ES-I3 (cell line): Measurements from ENCODE around the gene GLYAT.

Source experiments
- H3K36me3 ChIP-seq: 2 replicates; pipeline ENCODE4 v1.6.1; 2013; ENCODE audit warnings: mild to moderate bottlenecking, low read length, control low read depth, moderate library complexity; ENCODE audit not compliant: insufficient read depth
- H3K4me1 ChIP-seq: 2 replicates; pipeline ENCODE4 v1.6.1; 2013; ENCODE audit warnings: mild to moderate bottlenecking, control low read depth, low read length; ENCODE audit not compliant: insufficient read depth
- H3K9ac ChIP-seq: 2 replicates; pipeline ENCODE4 v1.6.1; 2013; ENCODE audit warnings: low read depth, mild to moderate bottlenecking, low read length, moderate library complexity
- H3K9me3 ChIP-seq: 2 replicates; pipeline ENCODE4 v1.6.1; 2013; ENCODE audit warnings: mild to moderate bottlenecking, low read length, moderate library complexity; ENCODE audit not compliant: control insufficient read depth, insufficient read depth

Gene GLYAT

DNA sequence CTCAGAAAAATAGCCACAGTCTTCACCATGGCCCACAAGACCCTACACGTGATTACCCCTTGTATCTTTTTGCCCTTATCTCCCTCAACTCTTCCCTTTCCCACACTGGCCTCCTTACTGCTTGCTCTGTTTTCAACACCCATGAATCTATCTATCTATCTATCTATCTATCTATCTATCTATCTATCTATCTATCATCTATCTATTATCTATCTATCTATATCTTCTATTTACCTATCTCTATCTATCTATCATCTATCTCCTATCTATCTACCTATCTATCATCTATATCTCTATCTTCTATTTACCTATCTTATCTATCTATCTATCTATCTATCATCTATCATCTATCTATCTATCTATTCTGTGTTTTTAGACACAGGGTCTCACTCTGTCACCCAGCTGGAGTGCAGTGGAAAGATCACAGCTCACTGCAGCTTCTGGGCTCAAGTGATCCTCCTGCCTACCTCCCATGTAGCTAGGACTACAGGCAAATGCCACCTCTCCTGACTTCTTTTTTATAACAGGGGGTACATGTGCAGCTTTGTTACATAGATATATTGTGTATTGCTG lies 55.1 kb downstream of the GLYAT start:
- Histone ChIP-seq H3K9me3 (peaks cover 5% of the 10 kb centered on the region; the same call in 1 of the 2 replicates), H3K36me3 (no peaks in the 10 kb centered on the region), H3K4me1 (no peaks in the 10 kb centered on the region)

DNA sequence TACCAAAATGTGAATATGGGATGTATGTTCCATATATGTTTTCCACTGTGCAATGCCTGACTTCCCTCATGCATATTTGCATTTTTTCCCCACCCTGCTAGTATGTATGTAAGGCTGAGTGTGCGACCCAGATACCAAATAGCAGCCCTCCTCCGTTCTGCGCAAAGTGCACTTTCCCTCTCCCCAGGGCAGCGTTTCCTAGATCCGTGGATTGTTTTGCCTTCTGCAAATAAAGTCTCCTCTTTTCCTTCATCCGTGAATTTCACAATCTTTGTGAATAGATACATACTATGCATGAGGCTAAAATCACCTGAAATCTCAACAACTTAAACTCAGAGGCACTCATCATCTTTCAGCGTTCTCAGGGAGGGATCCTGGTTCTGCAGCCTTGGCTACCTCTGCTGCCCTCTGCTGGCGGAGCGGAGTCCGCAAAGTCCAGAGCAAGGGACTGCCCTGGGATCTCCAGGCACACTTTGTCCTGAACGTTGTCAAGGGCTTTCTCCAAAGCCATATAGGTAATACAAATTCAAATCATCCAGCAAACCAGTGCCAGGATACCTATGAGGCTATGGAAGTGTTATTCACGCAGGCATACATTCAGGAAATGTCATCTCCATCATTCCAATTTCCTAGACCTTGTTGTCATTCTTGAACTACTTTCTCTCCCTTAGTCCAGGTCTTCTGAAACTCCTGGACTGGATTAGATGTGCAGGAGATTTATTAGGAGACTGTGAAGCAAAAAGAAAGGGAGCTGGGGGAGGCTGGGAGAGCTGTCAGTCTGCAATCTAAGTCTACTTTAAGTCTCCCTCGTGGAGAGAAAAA lies 56.2 kb downstream of the GLYAT start:
- no peaks in the 10 kb centered on the region for H3K4me1 ChIP-seq
- no peak overlapping the region for H3K9ac ChIP-seq
- peaks cover 5% of the 10 kb centered on the region; the same call in 1 of the 2 replicates for H3K9me3 ChIP-seq

More for the DNA sequence above, 55.1 kb downstream of the GLYAT start:
- H3K9ac ChIP-seq, result no peak overlapping the region

DNA sequence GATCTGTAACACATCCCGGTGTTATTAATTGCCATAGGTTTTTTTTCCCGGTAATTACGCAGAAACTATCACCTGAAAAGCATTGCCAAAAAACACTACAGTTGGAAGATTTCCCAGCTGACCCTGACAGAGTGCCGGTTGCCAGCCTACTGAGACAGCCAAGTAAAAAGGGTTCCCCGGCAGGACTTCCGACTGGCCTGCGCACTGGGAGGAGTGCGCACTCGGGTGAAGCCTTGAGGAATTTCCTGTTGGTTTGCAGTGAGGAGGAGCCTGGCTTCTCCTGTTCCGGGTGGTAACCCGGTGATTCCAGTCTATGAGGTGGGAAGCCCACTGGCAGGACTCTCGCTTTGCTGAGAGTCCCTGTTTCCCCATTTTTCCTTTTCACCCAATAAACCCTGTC lies 57.1 kb downstream of the GLYAT start:
- no peaks in the 10 kb centered on the region for H3K9me3 ChIP-seq
- H3K36me3 ChIP-seq, result no peaks in the 10 kb centered on the region
- H3K4me1 ChIP-seq, result no peaks in the 10 kb centered on the region
- no peak overlapping the region for H3K9ac ChIP-seq

More for the DNA sequence above, 56.2 kb downstream of the GLYAT start:
- no peaks in the 10 kb centered on the region for H3K36me3 ChIP-seq

DNA sequence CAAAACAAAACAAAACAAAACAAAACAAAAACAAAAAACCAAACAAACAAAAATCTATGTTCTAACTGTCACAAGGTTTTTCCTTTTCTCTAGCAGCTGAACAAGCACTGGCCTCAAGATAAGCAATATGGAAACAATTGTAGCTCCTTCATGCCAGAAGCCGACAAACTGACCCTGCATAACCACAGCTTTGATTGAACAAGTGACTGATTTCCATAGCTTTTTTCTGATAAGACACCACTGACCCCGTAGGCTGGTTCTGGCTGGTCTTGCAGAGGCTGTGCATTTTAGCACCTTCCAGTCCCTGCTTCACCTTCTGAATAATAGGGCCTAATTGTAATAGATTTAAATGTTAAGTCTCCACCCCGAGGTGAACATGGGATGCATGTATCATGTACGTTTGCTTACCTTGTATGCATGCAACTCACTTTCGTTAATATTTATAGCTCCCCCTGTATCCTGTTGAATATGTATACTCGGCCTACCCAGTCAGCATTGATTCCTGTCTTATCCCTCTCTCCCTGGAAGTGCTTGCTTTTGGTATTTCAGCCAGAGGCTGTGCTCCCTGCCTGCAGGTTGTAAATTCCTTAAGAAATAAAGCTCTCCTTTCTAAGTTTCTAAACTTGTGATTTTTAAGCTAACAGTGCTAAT lies 59.6 kb downstream of the GLYAT start:
- H3K36me3 ChIP-seq, result no peaks in the 10 kb centered on the region
- no peak overlapping the region for H3K9ac ChIP-seq
- H3K9me3 ChIP-seq, result no peaks in the 10 kb centered on the region
- no peaks in the 10 kb centered on the region for H3K4me1 ChIP-seq

DNA sequence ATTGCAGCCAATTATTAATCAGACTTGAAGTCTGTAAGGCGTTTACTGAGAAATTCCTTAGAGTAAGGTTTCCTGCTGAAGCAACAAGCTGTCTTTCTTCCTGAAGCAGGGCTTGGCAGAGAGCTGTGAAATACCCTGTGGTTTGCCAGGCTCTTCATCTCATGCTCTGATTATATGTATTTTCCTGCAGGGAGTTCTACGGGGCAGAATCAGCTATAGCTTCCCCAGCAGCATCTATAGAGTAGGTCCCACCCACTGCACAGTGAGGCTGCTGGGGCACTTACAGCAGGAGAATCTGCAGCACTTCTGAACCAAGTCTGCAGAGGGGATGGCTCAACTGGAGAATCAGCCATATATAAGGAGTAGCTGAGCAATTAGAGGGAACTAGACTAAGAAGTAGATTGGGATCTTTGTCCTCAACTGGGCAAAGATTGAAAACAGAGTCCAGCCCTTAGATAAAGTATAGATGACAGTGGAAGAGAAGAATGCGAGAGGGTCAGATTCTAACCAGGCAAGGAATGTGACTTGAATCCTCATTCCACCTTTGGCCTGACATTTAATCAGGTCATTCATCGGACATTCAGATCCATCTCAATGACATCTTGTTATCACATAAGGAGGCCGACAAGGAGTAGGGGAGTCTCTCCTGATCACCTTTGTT lies 71.7 kb downstream of the GLYAT start:
- H3K36me3 ChIP-seq, result no peaks in the 10 kb centered on the region
- H3K9me3 ChIP-seq, result no peaks in the 10 kb centered on the region
- no peaks in the 10 kb centered on the region for H3K4me1 ChIP-seq
- H3K9ac ChIP-seq, result no peak overlapping the region

DNA sequence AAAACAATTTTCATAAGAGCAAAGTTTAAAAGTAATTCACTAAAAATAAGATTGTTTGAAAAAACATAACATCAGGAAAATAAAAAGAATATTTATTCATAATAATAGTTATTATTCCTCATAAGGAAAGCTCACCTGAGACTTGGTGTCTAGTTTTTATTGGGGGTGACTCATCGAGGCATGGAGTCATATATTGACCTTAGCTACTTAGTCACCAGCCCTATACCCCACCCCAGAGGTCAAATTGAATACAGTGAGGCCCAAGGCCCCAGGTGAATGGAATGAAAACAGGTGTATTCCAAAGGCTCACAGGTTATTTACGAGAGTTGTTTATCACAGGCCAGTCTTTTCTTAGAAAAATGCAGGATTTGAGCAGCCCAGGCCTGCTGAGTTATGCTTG lies 72.3 kb downstream of the GLYAT start:
- H3K9ac ChIP-seq, result no peak overlapping the region
- H3K4me1 ChIP-seq, result no peaks in the 10 kb centered on the region
- no peaks in the 10 kb centered on the region for H3K36me3 ChIP-seq

More for the DNA sequence above, 72.3 kb downstream of the GLYAT start:
- no peaks in the 10 kb centered on the region for H3K9me3 ChIP-seq
